B cell (primary cell): ENCODE results near the gene CCR1. TPM values are rescaled to one million over a fixed set of nuclear protein-coding genes. Genes with fewer than 3 reads are reported as not detected.

Source experiments
- ATAC-seq: fragments of 200-7000 bp; cut with Tn5 transposase; one replicate; pipeline ENCODE4 v1.10.0; 2021; ENCODE audit warnings: low read depth, mild to moderate bottlenecking, moderate number of reproducible peaks, moderate library complexity
- CTCF ChIA-PET: fragments of 350-600 bp; sonication (Branson Sonifier 250); formaldehyde crosslinking; loops from one replicate; lab custom pipeline; 2021; ENCODE audit warnings: antibody characterized with exemption, inconsistent platforms; lab: Charles Lee
- POLR2A ChIA-PET: fragments of 350-600 bp; sonication (Branson Sonifier 250); formaldehyde crosslinking; loops from one replicate; lab custom pipeline; 2021; ENCODE audit warnings: antibody characterized with exemption; lab: Charles Lee
- DNase-seq: peaks from one replicate; pipeline ENCODE4 v3.0.0; 2013
- H2AFZ ChIP-seq: 2 replicates; pipeline ENCODE4 v1.6.1; 2012; ENCODE audit warnings: mild to moderate bottlenecking, low read depth, low read length; ENCODE audit not compliant: insufficient read depth, poor library complexity, severe bottlenecking
- H3K27ac ChIP-seq, 2 donors: 1 replicate in 1 of 2; 2 replicates in 1 of 2; pipeline ENCODE4 v1.5.1; 2012 to 2013; ENCODE audit warnings: low read length in 2 of 2, mild to moderate bottlenecking in 2 of 2, moderate library complexity in 1 of 2
- H3K27me3 ChIP-seq, 4 experiments: fragments of 200-600 bp in 1 of 4; sonication (generic) in 1 of 4; replicated peaks in 1 of 4; 1 replicate in 2 of 4; 2 replicates in 2 of 4; pipeline versions ENCODE4 v1.6.1 to v1.7.0; 2013 to 2016; ENCODE audit warnings: low read length in 3 of 4, mild to moderate bottlenecking in 2 of 4, mixed read lengths in 1 of 4, moderate library complexity in 1 of 4; ENCODE audit not compliant: insufficient read depth in 4 of 4, control insufficient read depth in 3 of 4; ENCODE audit errors: control extremely low read depth in 1 of 4
- H3K36me3 ChIP-seq, 2 experiments: replicated peaks in 1 of 2; 1 replicate in 1 of 2; 2 replicates in 1 of 2; pipeline versions ENCODE4 v1.6.1 to v1.7.1; 2013; ENCODE audit warnings: low read length in 1 of 2; ENCODE audit not compliant: insufficient read depth in 2 of 2, control insufficient read depth in 1 of 2; ENCODE audit errors: control extremely low read depth in 1 of 2, extremely low read depth in 1 of 2
- H3K4me1 ChIP-seq, 2 donors: fragments of 200-600 bp in 1 of 2; sonication (generic) in 1 of 2; 1 replicate in 1 of 2; 2 replicates in 1 of 2; pipeline versions ENCODE4 v1.5.1 to v1.6.1; 2013 to 2017; ENCODE audit warnings: low read length in 2 of 2; ENCODE audit not compliant: control insufficient read depth in 2 of 2, insufficient read depth in 2 of 2
- H3K4me2 ChIP-seq: replicated peaks from 2 replicates; pipeline ENCODE3; 2012; ENCODE audit warnings: mild to moderate bottlenecking, low read depth, low read length; ENCODE audit not compliant: poor library complexity, severe bottlenecking
- H3K4me3 ChIP-seq, 5 experiments: fragments of 200-600 bp in 1 of 5; sonication (generic) in 1 of 5; 1 replicate in 3 of 5; 2 replicates in 2 of 5; pipeline versions ENCODE4 v1.5.1 to v1.7.0; 2011 to 2016; ENCODE audit warnings: low read length in 4 of 5, mild to moderate bottlenecking in 4 of 5, low read depth in 2 of 5, control low read depth in 1 of 5, moderate library complexity in 1 of 5; ENCODE audit not compliant: insufficient read depth in 1 of 5; ENCODE audit errors: control extremely low read depth in 1 of 5, extremely low read depth in 1 of 5
- H3K79me2 ChIP-seq: fragments of 200-600 bp; sonication (generic); one replicate; pipeline ENCODE4 v1.6.0; 2016; ENCODE audit warnings: low read length; ENCODE audit not compliant: control insufficient read depth, insufficient read depth
- H3K9ac ChIP-seq: fragments of 200-600 bp; sonication (generic); 2 replicates; pipeline ENCODE4 v1.6.1; 2017; ENCODE audit warnings: mild to moderate bottlenecking, low read length, moderate library complexity
- H3K9me3 ChIP-seq, 3 donors: one replicate each; pipeline versions ENCODE4 v1.6.1 to v1.7.1; 2013; ENCODE audit warnings: low read length in 2 of 3; ENCODE audit not compliant: control insufficient read depth in 2 of 3, insufficient read depth in 1 of 3; ENCODE audit errors: control extremely low read depth in 1 of 3
- H4K20me1 ChIP-seq: 2 replicates; pipeline ENCODE4 v1.6.0; 2012; ENCODE audit warnings: mild to moderate bottlenecking, low read length; ENCODE audit not compliant: insufficient read depth, control insufficient read depth, poor library complexity, severe bottlenecking
- H3K27ac Mint-ChIP-seq: one replicate; pipeline ENCODE4 v1.8.0; 2021; ENCODE audit warnings: mixed read lengths
- H3K27me3 Mint-ChIP-seq: one replicate; pipeline ENCODE4 v1.8.0; 2021; ENCODE audit warnings: mixed read lengths
- H3K4me1 Mint-ChIP-seq: one replicate; pipeline ENCODE4 v1.8.0; 2021; ENCODE audit warnings: mixed read lengths
- H3K4me3 Mint-ChIP-seq: one replicate; pipeline ENCODE4 v1.8.0; 2021; ENCODE audit warnings: mixed read lengths
- H3K9me3 Mint-ChIP-seq: one replicate; pipeline ENCODE4 v1.8.0; 2022; ENCODE audit warnings: mixed read lengths; ENCODE audit not compliant: insufficient read depth
- CTCF ChIP-seq: fragments of 200-600 bp; IDR thresholded peaks from one replicate; pipeline ENCODE4 v1.8.0; 2022; ENCODE audit warnings: antibody characterized with exemption, mild to moderate bottlenecking
- EZH2 ChIP-seq: IDR thresholded peaks from 2 replicates; pipeline ENCODE4 v1.6.1; 2012; ENCODE audit warnings: borderline replicate concordance, low read depth, mild to moderate bottlenecking, moderate library complexity, low read length; ENCODE audit not compliant: insufficient read depth, poor library complexity, severe bottlenecking
- WGBS: methylation state at CpG from one replicate; pipeline ENCODE4 v1.1.5; 2013; ENCODE audit warnings: missing lambda C conversion rate; ENCODE audit not compliant: insufficient coverage; 5-methylcytosine and 5-hydroxymethylcytosine counted together
- intact Hi-C: fragments of 100-400 bp; cut with micrococcal nuclease; formaldehyde crosslinking; loops from one replicate; pipeline ENCODE4 v1.10.0; 2022
- polyA plus RNA-seq: library from polyadenylated mRNA; depleted of rRNA; stranded (reverse); fragments of >200 nt; gene quantifications from 2 replicates; pipeline ENCODE4 v1.2.3, GENCODE V29; 2012
- total RNA-seq, 2 donors: library from RNA; stranded (reverse); fragments of 120-200 nt in 1 of 2; gene quantifications; 1 replicate in 1 of 2; 2 replicates in 1 of 2; pipeline versions ENCODE4 v1.2.3 to v1.2.4, GENCODE V29; 2013 to 2022

CCR1 gene
- total and polyA plus RNA-seq, 2 donors (not counting 1 experiment from before 2014, with no cell fraction given) = 0.54 to 0.79 TPM

GRCh38 chr3:46222435-46223161 is 14.5 kb upstream of the CCR1 start:
- whole genome bisulfite sequencing = 83% methylated on average over 1 of the region's 7 CpGs
- no peaks in the 10 kb centered on the region for H3K36me3 ChIP-seq
- intact Hi-C loops = loop anchor here (2.0 kb wide), 2 partner anchors 14 to 36 kb away; no protein-coding TSS in a partner anchor
- Mint-ChIP-seq H3K27me3 (no peaks in the 10 kb centered on the region), H3K4me1 (peaks cover 49% of the 10 kb centered on the region), H3K27ac (peak overlapping the region; percentile 74), H3K9me3 (peaks cover 6% of the 10 kb centered on the region), H3K4me3 (peak overlapping the region; percentile 60)
- no peak overlapping the region for H3K4me3 ChIP-seq
- no peaks in the 10 kb centered on the region for H3K27me3 ChIP-seq
- peak; percentile 66 for DNase-seq
- no peak overlapping the region for H2AFZ ChIP-seq
- H3K9me3 ChIP-seq = no peaks in the 10 kb centered on the region
- TF ChIP-seq CTCF (no peak), EZH2 (no peak)
- no peak overlapping the region for H3K9ac ChIP-seq
- H3K4me1 ChIP-seq = peaks cover 35 to 41% of the 10 kb centered on the region in 2 donors
- POLR2A ChIA-PET = no interaction called here
- peak; percentile 72 for ATAC-seq
- no peaks in the 10 kb centered on the region for H3K79me2 ChIP-seq
- peak overlapping the region; percentile 43 for H3K4me2 ChIP-seq
- peak overlapping the region; percentile 44 to 50 for H3K27ac ChIP-seq
- H4K20me1 ChIP-seq = no peaks in the 10 kb centered on the region
- CTCF ChIA-PET = interaction anchor here (2.3 kb wide), 1 partner anchor 14 kb away, joined by 13 read pairs; the partner anchor contains the start of gene CCR1

GRCh38 chr3:46221938-46222337 is 13.8 kb upstream of the CCR1 start:
- Histone ChIP-seq H3K9ac (no peak overlapping the region), H3K4me1 (peaks cover 35 to 41% of the 10 kb centered on the region in 2 donors), H3K9me3 (no peaks in the 10 kb centered on the region), H2AFZ (no peak overlapping the region), H3K79me2 (no peaks in the 10 kb centered on the region), H3K4me3 (no peak overlapping the region), H3K4me2 (peak overlapping the region; percentile 43), H4K20me1 (no peaks in the 10 kb centered on the region), H3K36me3 (no peaks in the 10 kb centered on the region), H3K27ac (peak overlapping the region; percentile 44 to 50), H3K27me3 (no peaks in the 10 kb centered on the region)
- POLR2A ChIA-PET = no interaction called here
- TF ChIP-seq EZH2 (no peak), CTCF (no peak)
- DNase-seq = peak; percentile 20
- no peak for ATAC-seq
- peak overlapping the region; percentile 62 for H3K27ac Mint-ChIP-seq
- H3K27me3 Mint-ChIP-seq = no peaks in the 10 kb centered on the region
- H3K4me3 Mint-ChIP-seq = peak overlapping the region; percentile 60
- 89% methylated on average over 1 of the region's 1 CpG for WGBS
- intact Hi-C loops = loop anchor here (2.0 kb wide), 2 partner anchors 15 to 35 kb away; no protein-coding TSS in a partner anchor
- H3K4me1 Mint-ChIP-seq = peaks cover 48% of the 10 kb centered on the region
- CTCF ChIA-PET = interaction anchor here (1.2 to 2.3 kb wide), 2 partner anchors 14 to 143 kb away, joined by 3 to 13 read pairs; partner anchors contain the start of gene CCR1
- H3K9me3 Mint-ChIP-seq = peaks cover 6% of the 10 kb centered on the region
